GM12878 (cell line): ENCODE results near the gene ENDOG. TPM values are rescaled to one million over a fixed set of nuclear protein-coding genes. Genes with fewer than 3 reads are reported as not detected.
"Not testable (repeated sequence)": the region's sequence is repeated elsewhere in the genome, so short reads cannot be mapped to it uniquely, and the experiment has no call there.

Source experiments
- ATAC-seq: fragments of 200-7000 bp; cut with Tn5 transposase; 3 replicates; pipeline ENCODE4 v1.9.1; 2020; ENCODE audit warnings: mild to moderate bottlenecking, moderate library complexity
- BruUV-seq: library from RNA; stranded (reverse); fragments of 400-500 nt; replicated peaks from 2 replicates; lab custom pipeline; 2021; lab: Mats Ljungman, UMichigan
- CTCF ChIA-PET: fragments of 300-600 bp; sonication (Branson Sonifier 250); formaldehyde crosslinking; extraction: SDS; loops from one replicate; lab custom pipeline; 2021; ENCODE audit warnings: inconsistent platforms; lab: Yijun Ruan, JAX
- POLR2A ChIA-PET: fragments of 350-600 bp; formaldehyde crosslinking; extraction: SDS; loops from one replicate; lab custom pipeline; 2021; ENCODE audit warnings: inconsistent platforms; lab: Charles Lee
- RAD21 ChIA-PET: fragments of 300-600 bp; sonication (Branson Sonifier 250); formaldehyde crosslinking; loops from one replicate; lab custom pipeline; 2023; ENCODE audit warnings: antibody characterized with exemption; ENCODE audit not compliant: unreplicated experiment; lab: Charles Lee
- SMC1A ChIA-PET: fragments of 300-600 bp; sonication (Branson Sonifier 250); formaldehyde crosslinking; loops from one replicate; lab custom pipeline; 2023; ENCODE audit not compliant: unreplicated experiment, uncharacterized antibody; lab: Charles Lee
- DNase-seq: peaks from one replicate; pipeline ENCODE4 v3.0.0-alpha.2; 2011; ENCODE audit warnings: low read depth, low spot score
- FAIRE-seq: peaks from 3 replicates; lab custom pipeline; 2011; peaks lifted over from hg19 to GRCh38; lab: Jason Lieb, UNC
- H2AFZ ChIP-seq: 2 replicates; pipeline ENCODE4 v1.6.0; 2011; ENCODE audit warnings: low read depth, low read length, control low read depth; ENCODE audit not compliant: control insufficient read depth
- H3K27ac ChIP-seq: 2 replicates; pipeline ENCODE4 v1.5.1; 2011; ENCODE audit warnings: control low read depth; ENCODE audit not compliant: control insufficient read depth, insufficient read depth
- H3K27me3 ChIP-seq, 2 experiments: replicated peaks in 1 of 2; 2 replicates each; pipeline versions ENCODE4 v1.6.0 to v1.6.1; 2011; ENCODE audit warnings: low read length in 1 of 2; ENCODE audit not compliant: control insufficient read depth in 2 of 2, insufficient read depth in 2 of 2
- H3K36me3 ChIP-seq, 2 experiments: 2 replicates each; pipeline ENCODE4 v1.5.1; 2011; ENCODE audit warnings: low read length in 1 of 2; ENCODE audit not compliant: control insufficient read depth in 2 of 2, insufficient read depth in 2 of 2
- H3K4me1 ChIP-seq: 2 replicates; pipeline ENCODE4 v1.6.1; 2011; ENCODE audit warnings: mild to moderate bottlenecking, low read length, moderate library complexity, mixed read lengths; ENCODE audit not compliant: control insufficient read depth, insufficient read depth
- H3K4me2 ChIP-seq: 2 replicates; pipeline ENCODE4 v1.6.0; 2011; ENCODE audit warnings: control low read depth; ENCODE audit not compliant: control insufficient read depth, insufficient read depth
- H3K4me3 ChIP-seq: fragments of 200-600 bp; sonication (generic); 2 replicates; pipeline ENCODE4 v1.5.1; 2016
- H3K79me2 ChIP-seq: 2 replicates; pipeline ENCODE4 v1.6.0; 2011; ENCODE audit warnings: low read length; ENCODE audit not compliant: control insufficient read depth, insufficient read depth
- H3K9ac ChIP-seq: 2 replicates; pipeline ENCODE4 v1.8.0; 2011; ENCODE audit warnings: low read length, control low read depth, mixed read lengths; ENCODE audit not compliant: control insufficient read depth, insufficient read depth
- H3K9me3 ChIP-seq: replicated peaks from 3 replicates; pipeline ENCODE4 v1.5.1; 2011; ENCODE audit warnings: mild to moderate bottlenecking, low read length; ENCODE audit not compliant: control insufficient read depth, insufficient read depth
- H4K20me1 ChIP-seq: 2 replicates; pipeline ENCODE4 v1.6.0; 2011; ENCODE audit not compliant: control insufficient read depth, insufficient read depth
- CHD1 ChIP-seq: IDR thresholded peaks from 2 replicates; pipeline ENCODE4 v1.6.1; 2012; ENCODE audit warnings: low read depth, low read length, improper control_type of control experiment
- ELK1 ChIP-seq: IDR thresholded peaks from 2 replicates; pipeline ENCODE4 v1.6.1; 2012; ENCODE audit warnings: low read depth, low read length, improper control_type of control experiment
- EZH2 ChIP-seq: IDR thresholded peaks from 2 replicates; pipeline ENCODE4 v1.6.1; 2012; ENCODE audit warnings: low read depth, mild to moderate bottlenecking, control low read depth, inconsistent platforms, low read length, borderline replicate concordance; ENCODE audit not compliant: control insufficient read depth
- MEF2A ChIP-seq: IDR thresholded peaks from 2 replicates; pipeline ENCODE4 v1.6.1; 2011; ENCODE audit warnings: low read depth, mild to moderate bottlenecking, low read length, moderate library complexity; ENCODE audit not compliant: insufficient read depth
- NR2C1 ChIP-seq: fragments of 450-650 bp; IDR thresholded peaks from 2 replicates; pipeline ENCODE4 v1.6.1; 2017; ENCODE audit warnings: antibody characterized with exemption, mild to moderate bottlenecking, moderate library complexity
- REST ChIP-seq: IDR thresholded peaks from 2 replicates; pipeline ENCODE4 v1.6.1; 2012; ENCODE audit warnings: mild to moderate bottlenecking, low read depth, low read length
- SMC3 ChIP-seq: IDR thresholded peaks from 2 replicates; pipeline ENCODE4 v1.6.1; 2011; ENCODE audit warnings: low read length, improper control_type of control experiment, borderline replicate concordance
- ZBTB4 ChIP-seq: fragments of 450-650 bp; formaldehyde crosslinking; IDR thresholded peaks from 2 replicates; pipeline ENCODE4 v1.4.0; 2022; ENCODE audit warnings: mild to moderate bottlenecking, moderate library complexity
- ZNF217 ChIP-seq: fragments of 450-650 bp; IDR thresholded peaks from 2 replicates; pipeline ENCODE4 v1.6.1; 2017; ENCODE audit warnings: antibody characterized with exemption, mild to moderate bottlenecking
- WGBS: methylation state at CpG from one replicate; pipeline ENCODE4 v1.1.6; 2016; ENCODE audit warnings: low lambda C conversion rate; ENCODE audit not compliant: insufficient replicate concordance, insufficient coverage; ENCODE audit errors: missing lambda C conversion rate; 5-methylcytosine and 5-hydroxymethylcytosine counted together
- in situ Hi-C: fragments of 300-500 bp; cut with MboI; formaldehyde crosslinking; loops from 9 replicates; pipeline ENCODE4 v1.14.3; 2018; ENCODE audit warnings: mixed read lengths
- intact Hi-C: fragments of 100-400 bp; cut with micrococcal nuclease; formaldehyde crosslinking; loops from one replicate; pipeline ENCODE4 v1.14.2; 2022; ENCODE audit not compliant: unreplicated experiment
- polyA plus RNA-seq, 11 experiments: library from polyadenylated mRNA; depleted of rRNA in 4 of 11; unstranded in 6 of 11; stranded (reverse) in 5 of 11; fragments of >200 nt; fragmentation: Nextera tagmentation in 4 of 11; fragmentation: Illumina TruSeq in 1 of 11; extraction: Ambion mirVana in 4 of 11; extraction: Trizol in 1 of 11; gene quantifications; 1 replicate in 1 of 11; 2 replicates in 10 of 11; pipeline versions ENCODE4 v1.2.1 to v1.2.3, GENCODE V29; 2011 to 2016; ENCODE audit warnings: inconsistent platforms in 2 of 11, missing spikeins in 2 of 11, low read depth in 1 of 11
- total RNA-seq, 4 experiments: library from RNA; depleted of rRNA in 3 of 4; stranded (reverse); fragments of >200 nt in 3 of 4; fragmentation: Illumina TruSeq in 1 of 4; extraction: Trizol in 1 of 4; gene quantifications; 2 replicates each; pipeline versions ENCODE4 v1.2.1 to v1.2.3, GENCODE V29; 2013 to 2021

The ENDOG gene
- total and polyA plus RNA-seq, 10 of the 15 experiments (the other 5 are each of a cell fraction or from before 2014, with no cell fraction given), result 0.84 to 29.2 (median 9.0) TPM

GRCh38 chr9:128794961-128795360 is 23.3 kb upstream of the ENDOG start:
- in situ Hi-C loops, DNase-seq, H3K27ac ChIP-seq, H3K27me3 ChIP-seq, H3K9ac ChIP-seq, intact Hi-C loops, H2AFZ ChIP-seq, H3K4me2 ChIP-seq, H3K4me1 ChIP-seq, BruUV-seq, ATAC-seq, H3K4me3 ChIP-seq, FAIRE-seq, RAD21 ChIA-PET, H4K20me1 ChIP-seq, H3K79me2 ChIP-seq, CTCF ChIA-PET, H3K9me3 ChIP-seq: not testable (repeated sequence)
- SMC1A ChIA-PET, result interaction anchor here (1.6 kb wide), 1 partner anchor 93 kb away, joined by 3 read pairs; the partner anchor contains the start of gene PKN3
- POLR2A ChIA-PET, result interaction anchor here (0.5 to 0.6 kb wide), 2 partner anchors 29 to 153 kb away, joined by 4 to 8 read pairs; no protein-coding TSS in a partner anchor
- WGBS, result 50% methylated on average over 2 of the region's 2 CpGs
- peaks cover 7 to 19% of the 10 kb centered on the region in 2 experiments for H3K36me3 ChIP-seq

GRCh38 chr9:128798896-128799295 is 19.4 kb upstream of the ENDOG start:
- H3K4me2 ChIP-seq, result no peak overlapping the region
- BruUV-seq, result no TSS peak
- ChIA-PET POLR2A (interaction anchor here (0.6 kb wide), 1 partner anchor 78 kb away, joined by 3 read pairs; no protein-coding TSS in a partner anchor), SMC1A (no interaction called here), RAD21 (no interaction called here), CTCF (no interaction called here)
- no peaks in the 10 kb centered on the region for H3K79me2 ChIP-seq
- H3K36me3 ChIP-seq, result peaks cover 13 to 18% of the 10 kb centered on the region in 2 experiments
- no peak overlapping the region for H3K9ac ChIP-seq
- DNase-seq, result no peak
- no peak overlapping the region for H2AFZ ChIP-seq
- no peaks in the 10 kb centered on the region for H3K27me3 ChIP-seq
- no peaks in the 10 kb centered on the region for H4K20me1 ChIP-seq
- no peaks in the 10 kb centered on the region for H3K9me3 ChIP-seq
- H3K4me1 ChIP-seq, result no peaks in the 10 kb centered on the region
- in situ Hi-C loops, result no loop called here
- no peak overlapping the region for H3K27ac ChIP-seq
- intact Hi-C loops, result no loop called here
- no peak for ATAC-seq
- no peak overlapping the region for H3K4me3 ChIP-seq
- FAIRE-seq, result no peak
- WGBS, result 87% methylated on average over 8 of the region's 8 CpGs
- TF ChIP-seq CHD1, result no peak
- TF ChIP-seq ELK1, result no peak
- TF ChIP-seq SMC3, result no peak
- no peak for TF ChIP-seq REST
- TF ChIP-seq ZNF217, result no peak
- TF ChIP-seq MEF2A, result no peak
- TF ChIP-seq ZBTB4, result no peak
- no peak for TF ChIP-seq NR2C1
- no peak for TF ChIP-seq EZH2
